ENCODE results near the gene IVL.

Gene IVL

GRCh38 chr1:152907686-152908601 is at the start of gene IVL:
IVL (plus strand) TSS chr1:152908546; CDS start chr1:152909798, 1,252 bp downstream.
- DNase-seq (ENCODE audit: low read depth), result no peak
- no peak within 1 kb of the TSS for H3K4me3 ChIP-seq (ENCODE audit: low read depth, low read length)
- no peak for TF ChIP-seq CTCF (IDR thresholded peaks at IDR 0.05; ENCODE audit: low read depth, low read length, missing control alignments)

GRCh38 chr1:152859696-152860095 is 48.6 kb upstream of the IVL start, which contains the start of gene LCE7A:
LCE7A (plus strand) TSS chr1:152859996; CDS start chr1:152860698, 702 bp downstream.
- TF ChIP-seq CTCF (IDR thresholded peaks at IDR 0.05; ENCODE audit: low read depth, low read length, missing control alignments), result no peak
- no peak for DNase-seq (ENCODE audit: low read depth)
- H3K4me3 ChIP-seq (ENCODE audit: low read depth, low read length), result no peak within 1 kb of the TSS

GRCh38 chr1:152860129-152860528 is 48.2 kb upstream of the IVL start:
- DNase-seq (ENCODE audit: low read depth), result no peak
- no peak overlapping the region for H3K4me3 ChIP-seq (ENCODE audit: low read depth, low read length)
- TF ChIP-seq CTCF (IDR thresholded peaks at IDR 0.05; ENCODE audit: low read depth, low read length, missing control alignments), result no peak

GRCh38 chr1:152861374-152861773 is 47.0 kb upstream of the IVL start:
- no peak overlapping the region for H3K4me3 ChIP-seq (ENCODE audit: low read depth, low read length)
- no peak for DNase-seq (ENCODE audit: low read depth)
- no peak for TF ChIP-seq CTCF (IDR thresholded peaks at IDR 0.05; ENCODE audit: low read depth, low read length, missing control alignments)

- no peak for TF ChIP-seq CTCF (IDR thresholded peaks at IDR 0.05; ENCODE audit: low read depth, low read length, missing control alignments)
- H3K4me3 ChIP-seq (ENCODE audit: low read depth, low read length), result no peak overlapping the region
- no peak for DNase-seq (ENCODE audit: low read depth)
Measured at GRCh38 chr1:152864443-152864842, 43.9 kb upstream of the IVL start.

GRCh38 chr1:152866321-152866720 is 42.0 kb upstream of the IVL start:
- DNase-seq (ENCODE audit: low read depth), result no peak
- H3K4me3 ChIP-seq (ENCODE audit: low read depth, low read length), result no peak overlapping the region
- no peak for TF ChIP-seq CTCF (IDR thresholded peaks at IDR 0.05; ENCODE audit: low read depth, low read length, missing control alignments)

Measured in GM12864 (cell line).